NCI-H1694 (cell line): ENCODE data around the gene UST.

Source experiments
- DNase-seq: peaks from one replicate; lab custom pipeline; 2025; lab: John Stamatoyannopoulos, UW

Gene UST

DNA sequence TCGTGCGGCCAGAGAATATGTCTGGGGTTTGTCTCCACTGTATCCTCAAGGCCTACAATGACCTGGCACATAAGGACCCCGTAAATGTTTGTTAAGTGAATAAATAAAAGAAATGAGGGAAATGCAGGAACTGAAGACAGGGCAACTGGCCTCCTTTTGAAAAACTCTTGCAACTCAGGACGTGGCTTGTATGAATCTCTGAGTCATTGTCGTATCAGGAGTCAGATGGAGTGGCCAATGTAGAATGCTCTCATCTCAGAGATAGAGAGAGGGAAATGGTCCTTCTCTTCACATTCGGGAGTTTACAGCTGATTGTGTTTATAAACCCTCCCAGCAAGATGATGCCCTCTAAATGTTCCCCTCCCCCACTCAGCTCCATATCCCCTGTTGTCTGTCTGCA lies 57.1 kb downstream of the UST start:
- no peak for DNase-seq

DNA sequence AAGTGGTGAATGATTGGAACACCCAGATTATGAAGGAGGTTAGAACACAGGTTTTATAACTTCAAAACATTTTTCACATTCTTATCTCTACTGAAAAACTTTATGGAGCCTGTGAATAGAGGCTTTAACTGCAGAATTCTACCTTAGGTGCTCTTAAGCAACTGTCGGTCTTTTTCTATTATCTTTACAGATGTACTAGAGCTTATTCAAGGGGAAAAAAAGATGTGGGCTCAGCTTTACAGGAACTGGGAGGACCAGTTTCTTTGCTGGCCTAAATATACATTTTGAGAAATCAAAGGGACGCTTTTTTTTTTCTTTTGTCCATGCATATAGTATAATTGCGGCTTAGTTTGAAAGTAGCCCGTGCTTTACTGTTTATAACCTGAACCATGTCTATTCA lies 58.9 kb downstream of the UST start:
- no peak for DNase-seq

DNA sequence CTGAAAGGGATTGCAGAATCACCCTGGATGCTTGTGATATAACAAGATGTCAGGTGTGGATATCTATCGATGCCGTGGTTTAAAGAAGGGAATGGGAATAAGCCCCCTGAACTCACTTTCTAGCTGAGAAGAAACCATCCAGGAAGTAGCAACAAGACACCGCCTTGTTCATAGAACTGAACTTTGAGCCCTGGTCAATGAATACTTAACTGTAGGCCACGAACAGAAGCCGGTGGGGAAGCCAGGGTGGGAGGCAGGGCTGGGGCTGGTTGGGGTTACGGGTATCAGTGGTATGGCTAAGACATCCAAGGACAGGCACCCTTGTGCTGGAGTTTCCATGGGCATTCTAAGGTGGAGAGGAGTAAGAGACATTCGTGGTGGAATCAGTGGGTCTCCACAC lies 61.0 kb downstream of the UST start:
- no peak for DNase-seq

DNA sequence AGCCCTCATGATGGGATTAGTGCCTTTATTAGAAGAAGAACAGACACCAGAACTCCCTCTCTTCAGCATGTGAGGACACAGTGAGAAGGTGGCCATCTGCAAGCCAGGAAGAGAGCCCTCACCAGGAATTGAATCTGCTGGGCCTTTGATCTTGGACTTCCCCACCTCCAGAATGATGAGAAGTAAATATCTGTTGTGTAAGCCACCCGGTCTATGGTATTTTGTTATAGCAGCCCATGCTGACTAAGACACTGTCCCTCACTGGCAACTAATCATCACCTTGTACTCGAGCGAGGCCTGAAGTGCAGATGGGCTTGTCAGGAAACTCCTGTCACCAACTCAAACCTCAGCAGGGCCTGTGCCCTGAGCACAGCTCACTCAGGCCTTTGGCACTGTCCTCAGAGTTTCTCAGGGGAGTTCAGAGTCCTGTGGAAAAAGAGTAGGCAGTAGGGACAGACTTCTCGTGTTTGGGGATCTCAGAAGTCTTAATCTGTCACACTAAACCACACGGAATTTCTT lies 62.0 kb downstream of the UST start:
- no peak for DNase-seq

DNA sequence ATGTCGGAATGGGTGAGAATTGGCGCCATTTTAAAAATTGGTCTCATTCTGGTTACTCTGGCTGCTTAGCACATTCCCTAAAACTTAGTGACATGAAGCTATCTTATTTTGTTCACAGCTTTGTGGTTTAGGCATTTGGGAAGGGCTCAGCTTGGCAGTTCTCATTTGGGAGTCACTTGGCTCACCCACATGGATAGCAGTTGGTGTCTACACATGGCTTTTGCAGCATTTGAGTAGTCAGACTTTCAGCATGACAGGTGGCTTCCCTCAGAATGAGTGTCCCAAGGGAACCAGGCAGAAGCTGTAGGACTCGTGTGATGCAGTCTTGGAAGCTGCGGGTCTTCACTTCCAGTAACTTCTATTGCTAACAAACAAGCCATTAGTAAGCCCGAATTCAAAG lies 64.6 kb downstream of the UST start:
- no peak for DNase-seq

DNA sequence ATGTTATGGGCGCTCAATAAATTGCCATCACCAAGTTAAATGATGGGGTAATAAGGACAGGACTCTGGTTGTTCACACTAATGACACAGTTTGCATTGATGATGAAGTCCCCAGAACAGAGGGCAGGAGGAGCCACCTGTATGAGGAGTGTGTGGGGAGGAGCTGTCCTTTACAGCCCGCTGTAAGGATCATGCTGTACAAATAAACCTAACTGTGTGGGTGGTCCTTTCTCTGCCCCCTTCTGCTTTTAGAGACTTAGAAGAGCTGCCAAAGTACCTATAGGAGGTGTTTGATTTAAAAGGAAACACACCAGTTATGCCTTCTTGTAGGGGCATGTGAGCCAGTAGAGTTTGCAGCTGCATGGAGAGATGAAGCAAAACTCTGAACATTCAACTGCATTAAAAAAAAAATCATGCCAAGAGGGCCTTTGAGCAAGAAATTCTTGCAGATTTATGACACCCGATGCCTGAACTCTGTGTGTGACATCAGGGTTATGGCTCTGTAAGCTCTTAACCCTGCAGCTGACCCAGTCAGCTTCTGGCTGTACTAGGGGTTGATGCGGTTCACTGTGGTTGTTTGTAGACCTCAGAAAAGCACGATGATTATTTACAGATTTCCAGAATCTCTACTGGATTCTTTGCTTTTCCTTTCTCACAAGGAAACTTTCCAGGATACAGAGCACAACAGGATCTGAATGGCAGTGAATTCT lies 67.4 kb downstream of the UST start:
- DNase-seq = no peak

DNA sequence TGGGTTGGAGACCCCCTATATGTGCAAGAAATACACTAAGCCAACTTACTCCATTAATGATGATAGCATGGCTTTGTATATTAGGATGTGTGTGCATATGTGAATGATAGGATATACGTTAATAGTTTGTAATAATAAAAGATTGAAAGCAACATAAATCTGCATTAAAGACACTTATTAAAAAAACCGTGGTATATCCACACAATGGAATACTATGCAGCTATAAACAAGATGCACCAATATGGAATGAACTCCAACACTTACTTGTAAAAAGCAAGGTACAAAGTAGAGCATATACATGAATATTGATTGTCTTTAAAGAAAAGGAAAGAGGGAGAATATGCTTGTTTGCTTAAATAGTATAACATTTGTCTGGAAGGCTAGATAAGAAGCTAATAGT lies 68.0 kb downstream of the UST start:
- no peak for DNase-seq

DNA sequence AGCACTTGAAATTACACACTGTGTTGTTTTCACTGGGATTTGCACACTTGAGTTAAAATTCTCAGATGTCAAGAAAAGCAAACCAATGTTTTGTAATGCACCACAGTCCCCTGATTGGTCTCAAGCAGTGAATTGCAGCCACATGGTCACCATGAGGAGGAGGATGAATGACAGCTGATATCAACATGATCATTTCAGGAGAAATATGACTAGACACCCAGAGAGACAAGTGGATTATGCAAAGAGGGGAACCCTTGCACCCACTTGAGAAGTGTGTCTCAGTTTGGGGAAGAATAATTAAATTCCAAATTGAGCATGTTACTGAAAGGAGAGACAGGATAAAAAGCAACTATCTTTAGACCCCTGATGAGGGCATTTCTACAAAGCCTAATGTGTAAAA lies 69.3 kb downstream of the UST start:
- no peak for DNase-seq

DNA sequence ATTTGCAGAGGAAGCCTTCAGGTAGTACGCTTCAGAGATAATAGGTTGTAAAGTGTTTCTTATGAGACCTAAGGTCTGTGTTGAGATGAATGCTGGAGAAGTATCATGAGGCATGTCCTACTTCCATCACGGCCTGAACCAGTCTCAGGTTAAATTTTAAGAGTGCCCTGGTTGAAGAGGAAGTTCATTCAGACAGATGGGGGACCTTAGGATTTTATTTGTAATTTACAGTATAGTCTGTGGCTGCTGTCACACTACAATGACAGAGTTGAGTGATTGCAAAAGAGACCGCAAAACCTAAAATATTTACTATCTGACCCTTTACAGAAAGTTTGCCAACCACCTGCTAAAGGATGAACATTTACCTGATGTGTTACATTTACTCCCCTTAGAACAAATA lies 70.9 kb downstream of the UST start:
- no peak for DNase-seq

DNA sequence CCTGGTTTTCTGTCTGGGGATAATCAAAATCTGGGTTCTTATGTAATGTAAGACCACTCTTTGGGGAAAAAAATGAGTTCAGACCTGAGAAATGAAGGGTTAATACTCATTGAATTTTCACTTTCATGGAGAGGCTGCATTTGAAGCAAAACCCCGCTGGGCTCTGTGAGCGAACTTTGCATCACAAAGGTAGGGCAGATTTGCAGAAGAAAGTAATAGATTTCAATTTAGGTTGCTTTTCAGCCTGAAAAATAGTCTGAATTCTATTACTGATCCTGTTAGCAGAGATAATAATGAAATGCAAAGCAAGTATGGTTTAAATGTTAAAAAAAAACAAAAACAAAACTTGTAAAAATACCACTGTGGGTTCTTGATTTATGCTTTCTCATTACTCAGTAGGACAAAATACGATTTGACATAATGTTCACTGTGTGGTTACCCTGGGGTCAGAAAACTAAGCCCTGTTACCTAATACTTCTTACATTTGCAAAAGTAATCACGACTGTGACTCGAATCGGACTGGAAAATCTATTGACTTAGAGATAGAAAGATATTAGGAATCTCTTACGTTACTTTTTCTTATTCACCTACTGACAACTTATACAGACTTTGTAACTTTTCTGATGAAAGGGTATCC lies 72.2 kb downstream of the UST start:
- no peak for DNase-seq

DNA sequence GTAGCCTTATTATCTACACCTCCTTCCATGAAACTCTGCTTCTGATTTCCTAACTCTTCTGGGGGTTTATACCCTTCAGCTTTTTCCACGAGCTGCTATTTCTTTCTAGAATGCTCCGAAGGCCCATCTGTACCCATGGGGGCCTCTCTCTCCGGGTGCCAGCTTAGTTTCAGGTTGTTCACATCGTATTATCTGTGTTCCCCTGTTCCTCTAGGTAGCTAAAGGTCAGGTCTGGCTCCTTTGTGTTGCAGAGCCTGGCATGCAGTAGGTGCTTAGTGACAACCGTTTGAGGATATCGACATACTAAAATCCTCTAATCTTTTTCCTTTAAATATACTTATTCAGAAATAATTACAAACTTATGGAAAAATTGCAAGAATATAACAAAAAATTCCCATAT lies 73.0 kb downstream of the UST start:
- no peak for DNase-seq

DNA sequence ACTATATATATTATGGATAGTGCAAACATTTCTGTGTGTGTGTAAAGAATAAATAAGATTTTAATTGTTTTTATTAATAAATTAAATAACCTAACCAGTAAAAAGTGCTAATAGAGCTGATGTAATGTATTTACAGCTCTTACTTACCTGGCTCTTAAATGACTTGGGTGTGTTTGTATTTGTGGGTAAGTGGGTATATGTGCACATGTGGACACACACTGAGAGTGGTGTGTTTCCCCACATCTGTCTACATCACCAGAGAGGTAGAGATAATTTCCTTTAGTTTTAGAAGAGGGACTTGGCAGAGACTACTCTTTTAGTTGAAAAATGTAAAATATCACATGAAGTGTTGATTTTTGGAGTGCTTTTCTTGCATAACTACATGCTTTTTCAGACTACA lies 76.0 kb downstream of the UST start:
- no peak for DNase-seq

DNA sequence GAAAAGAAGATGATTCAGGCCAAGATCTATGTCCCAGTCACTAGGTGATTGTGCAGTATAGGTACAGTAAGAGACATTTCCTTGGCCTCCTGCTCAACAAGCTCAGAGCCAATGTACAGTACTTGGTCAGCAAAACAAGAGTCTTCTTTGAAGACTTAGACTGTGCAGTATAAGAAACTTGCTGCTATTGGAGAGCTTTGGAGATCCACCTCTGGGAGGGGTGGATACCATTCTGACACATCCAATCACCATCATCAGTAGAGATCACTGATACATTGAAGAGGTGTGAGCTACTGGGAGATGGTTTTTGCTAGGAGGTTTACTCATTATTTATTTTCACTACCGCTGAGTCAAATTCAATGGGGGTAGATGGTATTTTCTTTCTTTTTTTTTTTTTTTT lies 77.5 kb downstream of the UST start:
- DNase-seq = no peak

DNA sequence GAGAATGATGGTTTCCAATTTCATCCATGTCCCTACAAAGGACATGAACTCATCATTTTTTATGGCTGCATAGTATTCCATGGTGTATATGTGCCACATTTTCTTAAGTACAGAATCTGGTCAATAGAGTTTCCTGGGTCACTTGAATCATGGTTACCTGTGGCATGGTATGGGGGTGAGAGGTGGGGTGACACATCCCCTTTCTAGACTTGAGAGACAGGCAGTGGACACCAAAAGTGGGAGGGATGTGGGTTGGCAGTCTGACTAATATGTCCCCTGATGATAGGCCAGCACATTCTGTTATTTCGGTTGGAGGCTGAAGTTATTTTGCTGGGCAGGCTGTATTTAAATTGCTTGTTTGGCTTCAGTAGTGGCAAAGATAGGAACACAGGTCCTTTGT lies 78.1 kb downstream of the UST start:
- no peak for DNase-seq

DNA sequence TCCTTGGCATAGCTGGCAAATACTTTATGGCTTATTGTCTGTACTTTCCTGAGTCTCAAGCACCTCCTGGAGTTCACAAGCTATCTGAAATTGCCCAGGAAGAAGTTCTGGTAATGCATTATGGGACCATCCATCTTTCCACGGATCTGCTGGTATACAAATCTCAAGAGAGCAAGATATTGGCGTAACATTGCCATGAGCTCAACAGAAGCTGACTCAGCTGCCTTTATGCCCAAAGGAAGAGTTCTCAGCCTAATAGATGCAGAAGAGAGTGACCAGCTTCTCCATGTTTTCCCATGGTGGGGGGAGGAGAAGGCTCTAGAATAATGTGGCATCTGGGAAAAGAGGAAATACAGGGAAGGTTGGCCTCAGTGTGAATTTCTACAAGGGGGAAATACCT lies 78.7 kb downstream of the UST start:
- no peak for DNase-seq

DNA sequence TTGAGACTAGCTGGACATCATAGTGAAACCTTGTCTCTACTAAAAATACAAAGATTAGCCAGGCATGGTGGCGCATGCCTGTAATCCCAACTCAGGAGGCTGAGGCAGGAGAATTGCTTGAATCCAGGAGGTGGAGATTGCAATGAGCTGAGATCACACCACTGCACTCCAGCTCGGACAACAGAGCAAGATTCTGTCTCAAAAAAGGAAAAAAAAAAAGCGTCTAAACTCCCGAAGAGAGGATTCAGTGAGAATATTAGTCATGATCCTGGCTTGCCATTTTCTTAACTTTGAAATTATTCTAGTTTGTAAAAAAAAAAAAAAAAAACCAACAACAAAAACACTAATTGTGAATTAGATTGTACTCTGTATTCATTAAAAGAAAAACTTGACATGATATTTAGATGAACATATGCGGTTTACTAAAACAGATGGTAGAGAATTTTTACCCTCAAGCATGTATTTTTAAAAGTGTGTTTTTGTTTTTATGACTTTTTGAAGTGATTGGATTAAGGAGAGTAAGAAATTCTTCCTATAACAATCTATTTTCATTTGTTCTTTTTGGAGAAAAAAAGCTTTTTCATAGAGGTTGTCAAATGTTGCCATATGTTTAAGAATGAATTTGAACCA lies 80.7 kb downstream of the UST start:
- no peak for DNase-seq

DNA sequence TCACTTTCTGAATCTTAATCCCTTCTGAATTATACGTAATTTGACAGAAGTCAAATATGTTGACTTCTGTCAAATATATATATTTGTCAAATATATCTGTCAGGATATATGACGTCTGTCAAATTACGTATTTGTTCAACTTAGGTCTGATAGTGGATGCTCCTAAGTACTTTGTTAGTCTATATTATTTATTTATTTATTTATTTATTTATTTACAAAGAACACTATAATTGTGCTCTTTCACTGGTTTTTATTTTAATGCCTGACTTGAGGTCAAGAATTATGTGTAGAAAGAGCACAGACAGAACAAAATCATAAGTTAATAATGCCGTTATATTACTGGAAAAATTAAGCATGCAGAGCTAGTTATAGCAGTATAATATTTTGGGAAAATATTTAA lies 81.2 kb downstream of the UST start:
- DNase-seq = no peak

DNA sequence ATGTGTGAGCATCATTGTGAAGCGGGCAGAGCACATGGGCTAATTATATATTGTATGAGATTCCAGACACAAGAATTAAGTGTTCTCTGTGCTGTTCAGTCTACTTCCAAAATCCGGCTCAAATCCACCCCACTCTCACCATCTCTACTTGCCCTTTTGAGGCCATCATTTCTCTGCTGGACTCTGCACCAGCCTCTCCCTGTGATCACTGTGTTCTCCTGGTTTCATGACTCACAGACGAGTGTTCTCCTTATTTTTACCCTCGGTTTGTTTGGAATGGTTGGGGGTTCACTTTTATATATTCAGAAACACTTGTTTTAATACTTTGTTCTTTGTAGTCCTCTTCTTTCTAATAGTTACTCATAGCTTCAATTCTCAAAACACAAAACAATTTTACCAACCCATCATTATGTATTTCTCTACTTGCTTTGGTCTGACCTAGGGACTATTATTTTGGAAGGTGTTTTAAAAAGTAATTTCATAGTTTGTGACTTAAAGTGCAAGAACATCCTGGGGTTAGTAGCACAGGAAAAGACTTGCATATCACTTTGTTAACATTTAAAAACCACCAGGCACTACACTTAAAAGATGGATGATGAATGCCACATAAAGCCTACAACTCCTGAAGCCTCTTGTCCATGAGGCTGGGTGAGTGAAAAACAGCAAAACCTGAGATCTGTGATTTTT lies 82.7 kb downstream of the UST start:
- DNase-seq = no peak

DNA sequence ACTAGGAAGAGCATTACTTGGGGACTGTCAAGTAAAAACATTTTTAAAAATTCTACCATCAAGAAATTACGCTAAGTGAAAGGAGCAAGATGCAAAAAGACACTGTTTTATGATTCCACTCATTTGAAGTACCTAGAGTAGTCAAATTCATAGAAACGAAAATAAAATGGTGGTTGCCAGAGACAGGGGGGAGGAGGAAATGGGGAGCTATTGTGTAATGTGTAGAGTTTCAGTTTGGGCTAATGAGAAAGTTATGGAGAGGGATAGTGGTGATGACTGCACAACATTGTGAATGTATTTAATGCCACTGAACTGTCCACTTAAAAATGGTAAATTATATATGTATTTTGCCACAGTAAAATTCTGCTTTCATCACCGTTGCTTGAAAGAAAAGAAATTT lies 83.8 kb downstream of the UST start:
- no peak for DNase-seq

DNA sequence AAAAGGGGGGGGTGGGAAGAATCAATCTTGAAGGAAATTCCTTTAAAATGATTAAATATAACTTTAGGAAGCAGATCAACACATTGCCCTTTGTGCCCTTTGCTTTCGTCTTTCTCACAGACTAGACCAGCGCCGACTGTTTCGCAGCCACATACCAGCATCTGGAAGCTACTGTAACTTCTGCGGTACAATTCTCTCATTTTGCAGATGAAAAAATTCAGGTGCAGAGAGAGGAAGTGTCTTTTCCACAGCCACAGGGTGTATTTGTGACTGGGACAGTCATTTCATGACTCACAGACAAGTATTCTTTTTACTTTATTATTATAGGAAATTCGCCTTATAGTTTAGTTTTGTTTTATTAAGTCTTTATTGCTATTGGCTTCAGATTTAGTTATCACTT lies 84.2 kb downstream of the UST start:
- no peak for DNase-seq

DNA sequence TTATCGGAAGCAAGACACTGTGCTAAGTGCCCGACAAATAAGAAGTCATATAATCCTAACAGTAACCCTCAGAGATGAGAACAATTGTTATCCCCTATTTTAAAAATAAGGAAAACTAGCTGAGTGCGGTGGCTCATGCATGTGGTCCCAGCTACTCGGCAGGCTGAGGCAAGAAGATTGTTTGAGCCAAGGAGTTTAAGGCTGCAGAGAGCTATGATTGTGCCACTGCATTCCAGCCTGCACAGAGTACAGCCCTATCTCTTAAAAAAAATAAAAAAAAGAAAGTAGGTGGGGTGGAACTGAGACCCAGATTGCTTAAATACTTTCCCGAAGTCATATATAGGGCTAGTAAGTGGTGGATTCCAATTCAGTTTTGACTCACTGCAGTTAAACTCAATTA lies 84.7 kb downstream of the UST start:
- DNase-seq = no peak

DNA sequence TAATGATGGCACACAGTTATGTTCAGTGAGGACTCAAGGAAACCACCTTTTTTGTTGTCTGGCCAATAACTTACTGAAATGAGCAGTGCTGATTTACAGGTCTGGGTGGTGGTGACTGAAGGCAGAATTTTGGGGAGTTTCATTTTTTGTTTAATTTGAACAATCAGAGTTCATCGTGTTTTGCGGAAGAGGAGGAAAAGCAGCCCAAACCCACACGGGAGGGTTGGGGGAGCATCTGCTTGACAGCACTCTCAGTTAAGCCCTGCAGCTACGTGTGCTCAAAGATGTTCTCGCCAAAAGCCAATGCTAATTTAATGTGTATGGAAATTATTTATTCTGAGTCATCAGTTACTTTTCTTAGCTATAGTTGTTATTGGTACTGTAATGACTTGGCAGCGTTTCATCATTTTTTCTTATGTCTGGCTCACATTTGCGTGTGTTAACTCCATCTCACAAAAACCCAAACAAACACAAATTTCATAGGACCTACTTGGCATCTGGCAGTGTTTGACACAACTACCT lies 89.2 kb downstream of the UST start:
- DNase-seq = no peak

DNA sequence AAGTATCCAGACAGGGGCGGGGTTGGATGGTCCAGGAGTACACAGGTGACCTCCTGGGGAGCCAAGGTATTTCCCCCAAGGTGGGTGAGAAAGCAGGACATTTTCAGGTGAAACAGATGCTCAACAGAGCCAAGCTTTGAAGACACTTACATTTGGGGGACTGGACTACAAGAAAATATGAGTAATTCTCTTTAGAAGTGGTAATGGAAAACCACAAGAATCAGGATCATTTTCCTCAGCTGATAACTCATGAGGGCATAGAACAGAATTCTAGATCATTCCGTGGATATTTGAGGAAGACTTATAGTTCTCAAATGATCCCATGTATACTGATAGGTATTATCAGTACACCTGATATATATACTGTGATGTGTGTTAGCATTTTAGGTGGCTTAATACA lies 89.9 kb downstream of the UST start:
- DNase-seq = no peak
